Measurements from ENCODE around the gene LYPD5.

LYPD5 gene

GRCh38 chr19:43798026-43798545 is 4.2 kb downstream of the LYPD5 start:
- H3K4me1 Mint-ChIP-seq: no peaks in the 10 kb centered on the region
- H3K27ac Mint-ChIP-seq: no peak overlapping the region
- TF ChIP-seq CTCF (IDR thresholded peaks at IDR 0.05): no peak
- no peak for DNase-seq
- peaks cover 10% of the 10 kb centered on the region for H3K9me3 Mint-ChIP-seq
- no peaks in the 10 kb centered on the region for H3K36me3 Mint-ChIP-seq (ENCODE audit: low read depth)
- H3K4me3 Mint-ChIP-seq: no peak overlapping the region
- H3K27me3 Mint-ChIP-seq (ENCODE audit: low read depth, poor library complexity): peaks cover 82% of the 10 kb centered on the region

- DNase-seq: no peak
- Mint-ChIP-seq H3K27ac (no peak overlapping the region), H3K27me3 (ENCODE audit: low read depth, poor library complexity) (peaks cover 87% of the 10 kb centered on the region), H3K4me1 (no peaks in the 10 kb centered on the region), H3K36me3 (ENCODE audit: low read depth) (no peaks in the 10 kb centered on the region), H3K4me3 (no peak overlapping the region), H3K9me3 (peaks cover 10% of the 10 kb centered on the region)
- TF ChIP-seq CTCF (IDR thresholded peaks at IDR 0.05): no peak
These were observed 4.7 kb downstream of the LYPD5 start for GRCh38 chr19:43797556-43797955.

- Mint-ChIP-seq H3K4me1 (no peaks in the 10 kb centered on the region), H3K36me3 (ENCODE audit: low read depth) (no peaks in the 10 kb centered on the region), H3K9me3 (peaks cover 10% of the 10 kb centered on the region), H3K4me3 (no peak overlapping the region), H3K27ac (no peak overlapping the region), H3K27me3 (ENCODE audit: low read depth, poor library complexity) (peaks cover 92% of the 10 kb centered on the region)
- no peak for DNase-seq
- no peak for TF ChIP-seq CTCF (IDR thresholded peaks at IDR 0.05)
These were observed 5.1 kb downstream of the LYPD5 start for GRCh38 chr19:43797118-43797517.

- no peak overlapping the region for H3K4me3 Mint-ChIP-seq
- no peaks in the 10 kb centered on the region for H3K36me3 Mint-ChIP-seq (ENCODE audit: low read depth)
These were observed 11.7 kb downstream of the LYPD5 start for GRCh38 chr19:43790587-43790986.

GRCh38 chr19:43789029-43789428 is 13.2 kb downstream of the LYPD5 start:
- Mint-ChIP-seq H3K27ac (no peak overlapping the region), H3K4me1 (peaks cover 4% of the 10 kb centered on the region), H3K9me3 (no peaks in the 10 kb centered on the region), H3K27me3 (ENCODE audit: low read depth, poor library complexity) (peaks cover 59% of the 10 kb centered on the region), H3K4me3 (no peak overlapping the region), H3K36me3 (ENCODE audit: low read depth) (no peaks in the 10 kb centered on the region)
- no peak for TF ChIP-seq CTCF (IDR thresholded peaks at IDR 0.05)
- DNase-seq: peak; percentile 60

More at GRCh38 chr19:43790587-43790986, 11.7 kb downstream of the LYPD5 start:
- no peaks in the 10 kb centered on the region for H3K4me1 Mint-ChIP-seq
- DNase-seq: no peak
- peaks cover 65% of the 10 kb centered on the region for H3K27me3 Mint-ChIP-seq (ENCODE audit: low read depth, poor library complexity)
- no peaks in the 10 kb centered on the region for H3K9me3 Mint-ChIP-seq
- no peak for TF ChIP-seq CTCF (IDR thresholded peaks at IDR 0.05)
- no peak overlapping the region for H3K27ac Mint-ChIP-seq

GRCh38 chr19:43786665-43787064 is 15.6 kb downstream of the LYPD5 start:
- Mint-ChIP-seq H3K36me3 (ENCODE audit: low read depth) (no peaks in the 10 kb centered on the region), H3K27me3 (ENCODE audit: low read depth, poor library complexity) (peaks cover 48% of the 10 kb centered on the region), H3K4me3 (no peak overlapping the region), H3K27ac (no peak overlapping the region), H3K4me1 (peaks cover 23% of the 10 kb centered on the region), H3K9me3 (no peaks in the 10 kb centered on the region)
- no peak for TF ChIP-seq CTCF (IDR thresholded peaks at IDR 0.05)
- no peak for DNase-seq
